ENCODE measurements around the gene BTBD2. TPM values are rescaled to one million over a fixed set of nuclear protein-coding genes. Genes with fewer than 3 reads are reported as not detected.

The BTBD2 gene
- total and polyA plus RNA-seq, 2 of the 8 experiments (the other 6 are each of a cell fraction or from before 2014, with no cell fraction given): 91.7 to 92.3 TPM

GRCh38 chr19:1942934-1943555 lies 72.5 kb downstream of the BTBD2 start:
- no peak overlapping the region for H3K14ac ChIP-seq (ENCODE audit: insufficient read length)
- no peak overlapping the region; the same call in 1 of the 2 replicates for H2BK15ac ChIP-seq (ENCODE audit: low read length)
- no peak overlapping the region for H4K8ac ChIP-seq (ENCODE audit: extremely low read depth, insufficient read depth, low read length)
- no peak overlapping the region for H2BK120ac ChIP-seq (replicated peaks; ENCODE audit: low read depth, low read length)
- no peak overlapping the region for H4K91ac ChIP-seq (replicated peaks; ENCODE audit: insufficient read length, low read length)
- no peak for FAIRE-seq
- peak overlapping the region; percentile 56; the same call in 1 of the 2 replicates for H2BK5ac ChIP-seq (ENCODE audit: low read depth, low read length)
- H3K18ac ChIP-seq (ENCODE audit: extremely low read depth, low read length): no peak overlapping the region
- H3K27ac ChIP-seq (ENCODE audit: low read depth, low read length): no peak overlapping the region; the same call in 1 of the 2 replicates
- CTCF ChIA-PET (ENCODE audit: partially characterized antibody): interaction anchor here (0.6 to 3.6 kb wide), 10 partner anchors 10 to 1555 kb away, joined by 3 to 21 read pairs (median 3); no protein-coding TSS in a partner anchor
- peak overlapping the region in 3 of 4 experiments; percentile 2 to 64 (median 25); a peak in 2 of 7 replicates for H3K9ac ChIP-seq (replicated peaks in 1 of 4; ENCODE audit: extremely low read depth in 1 of 4, low read depth in 3 of 4, low read length in 3 of 4)
- H3K4me2 ChIP-seq (ENCODE audit: insufficient read depth in 1 of 2, low read depth in 2 of 2, low read length in 2 of 2): peak overlapping the region; percentile 75 to 80
- no peak overlapping the region for H3K4ac ChIP-seq (replicated peaks; ENCODE audit: insufficient read length, low read depth, low read length)
- peaks cover 45 to 58% of the 10 kb centered on the region in 2 experiments for H3K79me2 ChIP-seq (ENCODE audit: control insufficient read depth in 1 of 2, insufficient read depth in 2 of 2, low read length in 2 of 2)
- 0 out of 2 replicates have a peak overlapping the region, but pooled peaks have one; percentile 9 for H2BK12ac ChIP-seq (ENCODE audit: low read depth, low read length)
- H3K36me3 ChIP-seq (ENCODE audit: control insufficient read depth in 2 of 4, insufficient read depth in 4 of 4, low read length in 3 of 4): no peaks in the 10 kb centered on the region
- H2AFZ ChIP-seq (ENCODE audit: low read length): no peak overlapping the region
- DNase-seq (ENCODE audit: low read depth in 1 of 2, low spot score in 2 of 2): no peak
- POLR2A ChIA-PET (ENCODE audit: partially characterized antibody): interaction anchor here (0.9 to 1.6 kb wide), 3 partner anchors 9 to 47 kb away, joined by 3 to 5 read pairs (median 5); no protein-coding TSS in a partner anchor
- H3K23me2 ChIP-seq (ENCODE audit: low read depth, low read length): peaks cover 15% of the 10 kb centered on the region; the same call in 1 of the 2 replicates
- H2BK20ac ChIP-seq (ENCODE audit: low read length): no peak overlapping the region
- TF ChIP-seq E2F6 (IDR thresholded peaks at IDR 0.05) (no peak), ATF2 (IDR thresholded peaks at IDR 0.05; ENCODE audit: low read length) (no peak), RXRA (IDR thresholded peaks at IDR 0.05; ENCODE audit: insufficient read depth, low read depth, low read length) (no peak), RNF2 (IDR thresholded peaks at IDR 0.05; ENCODE audit: borderline replicate concordance, low read depth, low read length, missing control alignments, poor library complexity, severe bottlenecking) (no peak), SIN3A (conservative IDR thresholded peaks at IDR 0.05 in 1 of 2, IDR thresholded peaks at IDR 0.05 in 1 of 2; ENCODE audit: low read depth in 1 of 2, low read length in 2 of 2) (no peak), JUN (IDR thresholded peaks at IDR 0.05; ENCODE audit: low read depth, low read length) (no peak)
- peak overlapping the region; percentile 65 to 94 (median 86); a peak in 7 of 8 replicates for H3K4me3 ChIP-seq (ENCODE audit: extremely low read depth in 1 of 4, insufficient read depth in 2 of 4, low read depth in 3 of 4, low read length in 4 of 4)
- peaks cover 9% of the 10 kb centered on the region for H3K79me1 ChIP-seq (ENCODE audit: low read depth, low read length)
- H3K27me3 ChIP-seq (replicated peaks in 1 of 4; ENCODE audit: control insufficient read depth in 3 of 4, extremely low read depth in 1 of 4, insufficient read depth in 3 of 4, low read length in 3 of 4): no peaks in the 10 kb centered on the region
- H3K23ac ChIP-seq (ENCODE audit: insufficient read length): no peak overlapping the region
- H3K4me1 ChIP-seq (replicated peaks in 1 of 4; ENCODE audit: control insufficient read depth in 3 of 4, insufficient read depth in 4 of 4, low read length in 3 of 4): peaks cover 0 to 27% (median 12%) of the 10 kb centered on the region in 4 experiments; a peak in 6 of 7 replicates
- peak overlapping the region; percentile 5 for H4K5ac ChIP-seq (ENCODE audit: insufficient read length, low read depth, low read length)
- 54% methylated on average over 21 of the region's 21 CpGs; no CpG with 5 or more reads in 1 of the 2 experiments for WGBS, 2 experiments (ENCODE audit: extremely low coverage in 1 of 2, insufficient coverage in 1 of 2, insufficient read length in 1 of 2, insufficient replicate concordance in 2 of 2, low coverage in 1 of 2, low lambda C conversion rate in 2 of 2, missing lambda C conversion rate in 1 of 2)
- H2AK5ac ChIP-seq (ENCODE audit: low read depth, low read length): no peak overlapping the region
- H3K9me3 ChIP-seq (ENCODE audit: insufficient read depth in 2 of 2, low read depth in 1 of 2, low read length in 1 of 2): no peaks in the 10 kb centered on the region
- H4K20me1 ChIP-seq (replicated peaks in 1 of 2; ENCODE audit: control insufficient read depth in 1 of 2, insufficient read depth in 2 of 2, low read length in 2 of 2): peaks cover 28 to 32% of the 10 kb centered on the region in 2 experiments
- H3K56ac ChIP-seq (replicated peaks; ENCODE audit: insufficient read length, low read depth, low read length): no peak overlapping the region
